H1 (cell line): ENCODE measurements around the gene NDUFA8. TPM values are rescaled to one million over a fixed set of nuclear protein-coding genes. Genes with fewer than 3 reads are reported as not detected.
A peak's percentile ranks its signal among the peaks of the same experiment; 100 is the strongest.

ENCODE experiments used
- CTCF ChIA-PET: fragments of 300-600 bp; sonication (Branson Sonifier 250); formaldehyde crosslinking; loops from one replicate; lab custom pipeline; 2021; ENCODE audit not compliant: partially characterized antibody; lab: Charles Lee
- POLR2A ChIA-PET: fragments of 300-600 bp; sonication (Branson Sonifier 250); formaldehyde crosslinking; loops from one replicate; lab custom pipeline; 2021; ENCODE audit warnings: inconsistent platforms; ENCODE audit not compliant: partially characterized antibody; lab: Charles Lee
- DNase-seq, 2 experiments: peaks; one replicate each; pipeline versions ENCODE4 v3.0.0 to v3.0.0-alpha.2; 2010 to 2022; ENCODE audit warnings: low spot score in 2 of 2, low read depth in 1 of 2, mixed read lengths in 1 of 2
- FAIRE-seq: peaks from 2 replicates; lab custom pipeline; 2011; peaks lifted over from hg19 to GRCh38; lab: Jason Lieb, UNC
- H2AFZ ChIP-seq: 2 replicates; pipeline ENCODE4 v1.8.1; 2012; ENCODE audit warnings: low read length, inconsistent platforms
- H2AK5ac ChIP-seq: 2 replicates; pipeline ENCODE4 v1.6.1; 2013; ENCODE audit warnings: low read depth, low read length
- H2BK120ac ChIP-seq: replicated peaks from 2 replicates; pipeline ENCODE3; 2013; ENCODE audit warnings: low read depth, low read length, inconsistent platforms
- H2BK12ac ChIP-seq: 2 replicates; pipeline ENCODE4 v1.6.1; 2013; ENCODE audit warnings: low read depth, low read length
- H2BK15ac ChIP-seq: 2 replicates; pipeline ENCODE4 v1.6.1; 2013; ENCODE audit warnings: low read length
- H2BK20ac ChIP-seq: 2 replicates; pipeline ENCODE4 v1.6.1; 2013; ENCODE audit warnings: low read length
- H2BK5ac ChIP-seq: 2 replicates; pipeline ENCODE4 v1.6.1; 2013; ENCODE audit warnings: low read depth, low read length
- H3K14ac ChIP-seq: 2 replicates; pipeline ENCODE4 v1.6.1; 2013; ENCODE audit warnings: inconsistent platforms; ENCODE audit not compliant: insufficient read length
- H3K18ac ChIP-seq: 2 replicates; pipeline ENCODE4 v1.6.1; 2013; ENCODE audit warnings: low read length; ENCODE audit errors: extremely low read depth
- H3K23ac ChIP-seq: 2 replicates; pipeline ENCODE4 v1.6.1; 2013; ENCODE audit warnings: inconsistent platforms; ENCODE audit not compliant: insufficient read length
- H3K23me2 ChIP-seq: 2 replicates; pipeline ENCODE4 v1.6.1; 2013; ENCODE audit warnings: low read depth, low read length
- H3K27ac ChIP-seq: 2 replicates; pipeline ENCODE4 v1.6.1; 2011; ENCODE audit warnings: low read depth, low read length, inconsistent platforms
- H3K27me3 ChIP-seq, 4 experiments: replicated peaks in 1 of 4; 1 replicate in 1 of 4; 2 replicates in 3 of 4; pipeline versions ENCODE4 v1.6.1 to v1.8.1; 2011 to 2013; ENCODE audit warnings: low read length in 3 of 4, mild to moderate bottlenecking in 3 of 4, inconsistent platforms in 2 of 4, mixed read lengths in 2 of 4, moderate library complexity in 1 of 4; ENCODE audit not compliant: control insufficient read depth in 3 of 4, insufficient read depth in 3 of 4; ENCODE audit errors: extremely low read depth in 1 of 4
- H3K36me3 ChIP-seq, 4 experiments: 2 replicates each; pipeline versions ENCODE4 v1.6.1 to v1.8.1; 2011 to 2013; ENCODE audit warnings: mild to moderate bottlenecking in 4 of 4, low read length in 3 of 4, moderate library complexity in 2 of 4, control low read depth in 1 of 4, inconsistent platforms in 1 of 4; ENCODE audit not compliant: insufficient read depth in 4 of 4, control insufficient read depth in 2 of 4
- H3K4ac ChIP-seq: replicated peaks from 2 replicates; pipeline ENCODE3; 2013; ENCODE audit warnings: low read length, low read depth, mixed read lengths, inconsistent platforms; ENCODE audit not compliant: insufficient read length
- H3K4me1 ChIP-seq, 4 experiments: replicated peaks in 1 of 4; 1 replicate in 1 of 4; 2 replicates in 3 of 4; pipeline versions ENCODE4 v1.6.1 to v1.8.1; 2011 to 2013; ENCODE audit warnings: low read length in 3 of 4, inconsistent platforms in 2 of 4, mixed read lengths in 1 of 4; ENCODE audit not compliant: insufficient read depth in 4 of 4, control insufficient read depth in 3 of 4
- H3K4me2 ChIP-seq, 2 experiments: 2 replicates each; pipeline versions ENCODE4 v1.6.1 to v1.8.1; 2011 to 2013; ENCODE audit warnings: low read depth in 2 of 2, low read length in 2 of 2, control low read depth in 1 of 2, inconsistent platforms in 1 of 2, mild to moderate bottlenecking in 1 of 2; ENCODE audit not compliant: insufficient read depth in 1 of 2
- H3K4me3 ChIP-seq, 4 experiments: fragments of 200-600, 300-600 bp in 1 of 4; sonication (generic), shearing (Covaris generic), sonication (Bioruptor Twin) in 1 of 4; 2 replicates each; pipeline versions ENCODE4 v1.5.1 to v1.8.1; 2011 to 2016; ENCODE audit warnings: low read length in 4 of 4, low read depth in 3 of 4, control low read depth in 2 of 4, inconsistent platforms in 2 of 4, mild to moderate bottlenecking in 2 of 4, mixed read lengths in 1 of 4, moderate library complexity in 1 of 4; ENCODE audit not compliant: insufficient read depth in 2 of 4; ENCODE audit errors: extremely low read depth in 1 of 4
- H3K56ac ChIP-seq: replicated peaks from 2 replicates; pipeline ENCODE3; 2013; ENCODE audit warnings: low read depth, mild to moderate bottlenecking, mixed read lengths, low read length, inconsistent platforms; ENCODE audit not compliant: insufficient read length
- H3K79me1 ChIP-seq: 2 replicates; pipeline ENCODE4 v1.6.1; 2013; ENCODE audit warnings: low read depth, low read length, control low read depth
- H3K79me2 ChIP-seq, 2 experiments: 2 replicates each; pipeline versions ENCODE4 v1.6.1 to v1.8.1; 2012 to 2013; ENCODE audit warnings: low read length in 2 of 2, mild to moderate bottlenecking in 2 of 2, inconsistent platforms in 1 of 2; ENCODE audit not compliant: insufficient read depth in 2 of 2, control insufficient read depth in 1 of 2
- H3K9ac ChIP-seq, 4 experiments: replicated peaks in 1 of 4; 1 replicate in 1 of 4; 2 replicates in 3 of 4; pipeline versions ENCODE4 v1.6.1 to v1.8.1; 2011 to 2013; ENCODE audit warnings: low read depth in 3 of 4, low read length in 3 of 4, control low read depth in 2 of 4, mild to moderate bottlenecking in 2 of 4, moderate library complexity in 2 of 4, inconsistent platforms in 1 of 4; ENCODE audit errors: extremely low read depth in 1 of 4
- H3K9me3 ChIP-seq, 2 experiments: 2 replicates each; pipeline versions ENCODE4 v1.6.1 to v1.8.1; 2012 to 2013; ENCODE audit warnings: mild to moderate bottlenecking in 2 of 2, moderate library complexity in 2 of 2, control low read depth in 1 of 2, inconsistent platforms in 1 of 2, low read depth in 1 of 2, low read length in 1 of 2, mixed read lengths in 1 of 2; ENCODE audit not compliant: insufficient read depth in 2 of 2
- H4K20me1 ChIP-seq, 2 experiments: replicated peaks in 1 of 2; 2 replicates each; pipeline versions ENCODE3 to v1.8.1; 2011 to 2013; ENCODE audit warnings: inconsistent platforms in 2 of 2, low read length in 2 of 2, mild to moderate bottlenecking in 1 of 2; ENCODE audit not compliant: insufficient read depth in 2 of 2, control insufficient read depth in 1 of 2
- H4K5ac ChIP-seq: 2 replicates; pipeline ENCODE4 v1.6.1; 2013; ENCODE audit warnings: low read length, low read depth, mixed read lengths, inconsistent platforms; ENCODE audit not compliant: insufficient read length
- H4K8ac ChIP-seq: 2 replicates; pipeline ENCODE4 v1.8.0; 2013; ENCODE audit warnings: mild to moderate bottlenecking, moderate library complexity, low read length, inconsistent platforms; ENCODE audit not compliant: insufficient read depth; ENCODE audit errors: extremely low read depth
- H4K91ac ChIP-seq: replicated peaks from 2 replicates; pipeline ENCODE3; 2013; ENCODE audit warnings: low read length, mixed read lengths, inconsistent platforms; ENCODE audit not compliant: insufficient read length
- ASH2L ChIP-seq: fragments of 200-600, 300-600 bp; sonication (generic); IDR thresholded peaks from one replicate; pipeline ENCODE4 v1.7.1; 2017; ENCODE audit warnings: low read length
- BACH1 ChIP-seq: IDR thresholded peaks from 2 replicates; pipeline ENCODE4 v1.6.1; 2012; ENCODE audit warnings: low read length, improper control_type of control experiment
- BCL11A ChIP-seq, 2 experiments: IDR thresholded peaks; one replicate each; pipeline ENCODE4 v1.6.1; 2011; ENCODE audit warnings: low read depth in 2 of 2, low read length in 2 of 2, mild to moderate bottlenecking in 2 of 2
- BRCA1 ChIP-seq: IDR thresholded peaks from 2 replicates; pipeline ENCODE4 v1.6.1; 2012; ENCODE audit warnings: low read depth, low read length, improper control_type of control experiment
- GABPA ChIP-seq: IDR thresholded peaks from 2 replicates; pipeline ENCODE4 v1.6.1; 2011; ENCODE audit warnings: mild to moderate bottlenecking, low read length, moderate library complexity, borderline replicate concordance; ENCODE audit not compliant: insufficient read depth
- KDM4A ChIP-seq: IDR thresholded peaks from one replicate; pipeline ENCODE4 v1.7.1; 2012; ENCODE audit warnings: low read depth, mild to moderate bottlenecking, moderate library complexity, low read length, inconsistent platforms; ENCODE audit not compliant: severe bottlenecking
- KDM5A ChIP-seq: fragments of 200-600 bp; IDR thresholded peaks from 2 replicates; pipeline ENCODE4 v1.7.1; 2012; ENCODE audit warnings: mild to moderate bottlenecking, low read length, inconsistent platforms, mixed read lengths
- POU5F1 ChIP-seq: IDR thresholded peaks from 2 replicates; pipeline ENCODE4 v1.6.1; 2011; ENCODE audit warnings: low read depth, mild to moderate bottlenecking, low read length, moderate library complexity
- SP4 ChIP-seq: IDR thresholded peaks from 2 replicates; pipeline ENCODE4 v1.6.1; 2012; ENCODE audit warnings: low read length, inconsistent platforms
- SRF ChIP-seq: IDR thresholded peaks from 2 replicates; pipeline ENCODE4 v1.6.1; 2011; ENCODE audit warnings: mild to moderate bottlenecking, low read depth, low read length, moderate library complexity
- TAF7 ChIP-seq: optimal IDR thresholded peaks from 2 replicates; pipeline ENCODE3; 2011; ENCODE audit warnings: low read depth, mild to moderate bottlenecking, inconsistent platforms, low read length, moderate library complexity, borderline replicate concordance
- YY1 ChIP-seq: IDR thresholded peaks from 2 replicates; pipeline ENCODE4 v1.6.1; 2011; ENCODE audit warnings: low read depth, mild to moderate bottlenecking, low read length
- WGBS, 2 experiments: shearing (Covaris generic) in 1 of 2; methylation state at CpG; one replicate each; pipeline versions ENCODE4 v1.1.6 to v1.1.7; 2013 to 2015; ENCODE audit warnings: low lambda C conversion rate in 2 of 2, mixed read lengths in 2 of 2, inconsistent platforms in 1 of 2, low coverage in 1 of 2, missing lambda C conversion rate in 1 of 2; ENCODE audit not compliant: insufficient replicate concordance in 2 of 2, insufficient coverage in 1 of 2, insufficient read length in 1 of 2; ENCODE audit errors: extremely low coverage in 1 of 2, missing lambda C conversion rate in 1 of 2; 5-methylcytosine and 5-hydroxymethylcytosine counted together
- polyA plus RNA-seq, 7 experiments: library from polyadenylated mRNA; depleted of rRNA in 3 of 7; stranded (reverse) in 5 of 7; unstranded in 2 of 7; fragments of >200 nt in 5 of 7; fragments of 200-250 nt in 2 of 7; gene quantifications; 1 replicate in 5 of 7; 2 replicates in 1 of 7; 4 replicates in 1 of 7; pipeline versions ENCODE4 v1.2.1 to v1.2.3, GENCODE V29; 2011 to 2013; ENCODE audit warnings: missing spikeins in 2 of 7, mixed read lengths in 2 of 7
- total RNA-seq: library from RNA; stranded (reverse); fragmentation: NEBNext Ultra II Directional; extraction: Animal tissue kit (Norgen Biotek cat#: 25700); gene quantifications from 2 replicates; pipeline ENCODE4 v1.2.1, GENCODE V29; 2021
- TF ChIP-seq, protein P1 (sequence below): IDR thresholded peaks from 2 replicates; pipeline ENCODE4 v1.6.1; 2012; ENCODE audit warnings: low read length, inconsistent platforms

The NDUFA8 gene
- total and polyA plus RNA-seq, 2 of the 8 experiments (the other 6 are each of a cell fraction or from before 2014, with no cell fraction given), result 61.0 to 73.8 TPM

DNA sequence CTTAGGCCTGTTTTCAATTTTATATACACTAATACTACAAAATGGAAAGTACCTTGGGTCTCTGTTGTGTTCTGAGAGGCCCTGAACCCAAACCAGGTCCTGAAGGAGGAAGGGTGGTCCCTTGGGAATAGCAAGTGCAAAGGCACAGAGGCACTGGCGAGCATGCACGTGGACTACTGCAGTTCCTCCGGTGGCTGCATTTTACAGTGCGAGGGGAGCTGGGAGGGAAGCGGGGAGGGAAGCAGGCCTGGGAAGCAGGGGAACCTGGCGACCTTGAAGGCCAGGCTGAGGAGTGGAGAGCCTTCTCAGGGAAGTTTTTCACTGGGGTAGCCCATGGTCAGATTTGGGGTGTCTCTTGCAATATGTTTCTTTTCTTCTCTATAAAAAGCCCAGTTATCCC lies 34.1 kb upstream of the NDUFA8 start:
- H4K91ac ChIP-seq, result peak overlapping the region; percentile 52
- TF ChIP-seq BRCA1 (no peak), SP4 (no peak), KDM4A (no peak), BACH1 (no peak), BCL11A (IDR thresholded peaks at IDR 0.05; ENCODE audit: low read depth in 2 of 2, low read length in 2 of 2) (no peak), YY1 (no peak), GABPA (no peak), ASH2L (no peak), KDM5A (no peak), TAF7 (no peak), SRF (no peak), POU5F1 (no peak)
- TF ChIP-seq, protein P1, sequence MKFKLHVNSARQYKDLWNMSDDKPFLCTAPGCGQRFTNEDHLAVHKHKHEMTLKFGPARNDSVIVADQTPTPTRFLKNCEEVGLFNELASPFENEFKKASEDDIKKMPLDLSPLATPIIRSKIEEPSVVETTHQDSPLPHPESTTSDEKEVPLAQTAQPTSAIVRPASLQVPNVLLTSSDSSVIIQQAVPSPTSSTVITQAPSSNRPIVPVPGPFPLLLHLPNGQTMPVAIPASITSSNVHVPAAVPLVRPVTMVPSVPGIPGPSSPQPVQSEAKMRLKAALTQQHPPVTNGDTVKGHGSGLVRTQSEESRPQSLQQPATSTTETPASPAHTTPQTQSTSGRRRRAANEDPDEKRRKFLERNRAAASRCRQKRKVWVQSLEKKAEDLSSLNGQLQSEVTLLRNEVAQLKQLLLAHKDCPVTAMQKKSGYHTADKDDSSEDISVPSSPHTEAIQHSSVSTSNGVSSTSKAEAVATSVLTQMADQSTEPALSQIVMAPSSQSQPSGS, result no peak

More for the DNA sequence above, 34.1 kb upstream of the NDUFA8 start:
- H3K36me3 ChIP-seq, result no peaks in the 10 kb centered on the region
- CTCF ChIA-PET, result interaction anchor here (0.6 to 2.9 kb wide), 3 partner anchors 10 to 35 kb away, joined by 3 to 9 read pairs (median 5); partner anchors contain the start of genes MORN5 and NDUFA8
- no peaks in the 10 kb centered on the region for H3K23me2 ChIP-seq
- no peak overlapping the region for H3K27ac ChIP-seq
- no peak overlapping the region for H3K9ac ChIP-seq
- H3K56ac ChIP-seq, result no peak overlapping the region
- DNase-seq, result no peak
- H2BK120ac ChIP-seq, result no peak overlapping the region
- H2AFZ ChIP-seq, result no peak overlapping the region
- no peaks in the 10 kb centered on the region for H4K20me1 ChIP-seq
- H3K79me2 ChIP-seq, result no peaks in the 10 kb centered on the region
- 0 out of 2 replicates have a peak overlapping the region, but pooled peaks have one; percentile 46 for H2BK15ac ChIP-seq
- H3K79me1 ChIP-seq, result no peaks in the 10 kb centered on the region
- no peak overlapping the region for H3K14ac ChIP-seq
- peaks cover 0 to 6% (median 2%) of the 10 kb centered on the region in 4 experiments; a peak in 4 of 7 replicates for H3K4me1 ChIP-seq
- H3K23ac ChIP-seq, result no peak overlapping the region
- H3K4me2 ChIP-seq, result no peak overlapping the region
- no peak overlapping the region for H3K4me3 ChIP-seq
- H4K8ac ChIP-seq, result no peak overlapping the region
- H3K27me3 ChIP-seq, result no peaks in the 10 kb centered on the region; a peak in 2 of 7 replicates
- H2BK5ac ChIP-seq, result no peak overlapping the region
- no peak overlapping the region for H4K5ac ChIP-seq
- WGBS, 2 experiments, result 73% methylated on average over 6 of the region's 6 CpGs; no CpG with 5 or more reads in 1 of the 2 experiments
- POLR2A ChIA-PET, result interaction anchor here (0.7 to 1.1 kb wide), 2 partner anchors 68 to 642 kb away, joined by 4 read pairs; no protein-coding TSS in a partner anchor
- H3K18ac ChIP-seq, result no peak overlapping the region
- H2BK12ac ChIP-seq, result no peak overlapping the region
- H2BK20ac ChIP-seq, result 0 out of 2 replicates have a peak overlapping the region, but pooled peaks have one; percentile 72
- H3K4ac ChIP-seq, result no peak overlapping the region
- H3K9me3 ChIP-seq, result no peaks in the 10 kb centered on the region
- no peak for FAIRE-seq
- H2AK5ac ChIP-seq, result no peak overlapping the region
